Ecto neural progenitor cell (in vitro differentiated cells): Measurements from ENCODE around the gene PLXNA3.

ENCODE experiments used
- DNase-seq: peaks from one replicate; pipeline ENCODE4 v3.0.0-alpha.2; 2018; ENCODE audit warnings: low spot score

Gene PLXNA3

GRCh38 chrX:154458116-154458953 lies at the start of gene PLXNA3:
Gene PLXNA3 (plus strand): TSS chrX:154458281. CDS start chrX:154460184, 1,903 bp downstream.
- peak; percentile 70 for DNase-seq

GRCh38 chrX:154408659-154409221 lies 49.3 kb upstream of the PLXNA3 start:
- no peak for DNase-seq

- peak; percentile 86 for DNase-seq
Measured at GRCh38 chrX:154409222-154409871, 48.7 kb upstream of the PLXNA3 start, which contains the start of gene DNASE1L1. Gene DNASE1L1 (minus strand): TSS chrX:154409254. CDS start chrX:154405568, 3,686 bp downstream.

DNA sequence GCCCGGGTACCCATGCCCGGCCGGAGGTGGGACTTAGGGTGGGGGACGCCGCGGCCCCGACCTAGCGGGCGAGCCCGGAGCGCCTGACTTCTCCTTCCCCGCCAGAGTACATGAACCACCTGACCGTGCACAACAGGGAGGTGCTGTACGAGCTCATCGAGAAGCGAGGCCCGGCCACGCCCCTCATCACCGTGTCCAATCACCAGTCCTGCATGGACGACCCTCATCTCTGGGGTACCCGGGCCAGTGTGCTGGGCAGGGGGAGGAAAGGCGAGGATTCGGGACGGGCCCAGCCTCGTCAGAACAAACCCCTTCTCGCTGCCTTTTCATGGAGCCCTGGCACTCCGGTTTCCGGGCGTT lies 46.1 kb upstream of the PLXNA3 start:
- peak; percentile 68 for DNase-seq

DNA sequence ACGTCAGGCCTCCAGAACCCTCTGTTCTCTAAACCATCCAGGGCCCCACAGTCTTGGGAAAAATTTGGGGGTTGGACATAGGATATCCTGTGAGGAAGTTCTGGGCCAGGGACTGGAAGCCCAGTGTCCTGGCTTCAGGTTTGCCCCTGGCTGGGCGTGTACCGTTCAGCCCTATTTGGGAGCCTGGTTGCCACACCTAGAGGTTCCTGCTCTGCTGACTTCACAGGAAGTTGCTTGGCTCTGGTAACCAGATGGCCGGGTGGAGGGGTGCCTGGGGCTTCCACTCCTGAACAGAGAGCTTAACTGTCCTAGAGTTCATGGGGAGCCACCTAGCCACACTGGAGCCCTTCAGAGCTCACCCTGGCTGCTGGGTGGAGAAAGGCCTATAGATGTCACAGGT lies 45.6 kb upstream of the PLXNA3 start:
- no peak for DNase-seq

GRCh38 chrX:154413142-154413541 lies 44.9 kb upstream of the PLXNA3 start:
- no peak for DNase-seq

DNA sequence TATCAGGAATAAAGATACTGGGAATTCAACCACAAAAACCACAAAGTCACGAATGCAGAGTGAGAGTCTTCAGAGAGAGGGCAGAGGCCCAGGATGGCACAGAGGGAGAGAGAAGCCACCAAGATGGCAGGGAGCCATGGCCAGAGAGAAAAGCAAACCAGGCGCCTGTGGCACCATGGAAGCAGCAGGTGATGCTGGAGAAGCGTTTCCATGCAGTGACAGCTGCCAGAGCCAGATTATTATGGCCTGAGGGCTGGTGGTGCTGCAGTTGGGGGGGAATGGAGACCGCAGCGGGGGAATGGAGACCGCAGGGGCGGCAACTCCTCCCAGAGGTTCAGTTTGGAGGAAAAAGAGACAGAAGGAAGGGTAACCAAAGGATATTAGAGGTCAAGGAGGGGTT lies 40.9 kb upstream of the PLXNA3 start:
- no peak for DNase-seq

DNA sequence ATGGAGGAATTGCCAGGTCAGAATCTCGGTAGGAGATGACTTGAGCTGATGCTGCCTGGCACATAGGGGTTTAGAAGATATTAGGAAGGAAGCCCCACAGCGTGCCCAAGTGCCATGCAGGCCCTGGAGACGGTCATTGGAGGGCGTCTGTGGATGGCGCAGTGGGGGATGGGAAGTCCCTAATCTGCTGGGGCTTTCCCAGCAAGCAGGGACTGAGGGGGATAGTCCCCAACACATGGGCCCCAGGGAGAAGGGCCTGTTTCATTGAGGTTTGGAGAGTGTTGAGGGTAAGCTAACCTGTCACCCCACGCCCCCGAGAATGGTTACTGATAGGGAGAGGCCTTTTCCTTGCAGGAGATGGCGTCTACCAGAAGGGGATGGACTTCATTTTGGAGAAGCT lies 38.9 kb upstream of the PLXNA3 start:
- no peak for DNase-seq

DNA sequence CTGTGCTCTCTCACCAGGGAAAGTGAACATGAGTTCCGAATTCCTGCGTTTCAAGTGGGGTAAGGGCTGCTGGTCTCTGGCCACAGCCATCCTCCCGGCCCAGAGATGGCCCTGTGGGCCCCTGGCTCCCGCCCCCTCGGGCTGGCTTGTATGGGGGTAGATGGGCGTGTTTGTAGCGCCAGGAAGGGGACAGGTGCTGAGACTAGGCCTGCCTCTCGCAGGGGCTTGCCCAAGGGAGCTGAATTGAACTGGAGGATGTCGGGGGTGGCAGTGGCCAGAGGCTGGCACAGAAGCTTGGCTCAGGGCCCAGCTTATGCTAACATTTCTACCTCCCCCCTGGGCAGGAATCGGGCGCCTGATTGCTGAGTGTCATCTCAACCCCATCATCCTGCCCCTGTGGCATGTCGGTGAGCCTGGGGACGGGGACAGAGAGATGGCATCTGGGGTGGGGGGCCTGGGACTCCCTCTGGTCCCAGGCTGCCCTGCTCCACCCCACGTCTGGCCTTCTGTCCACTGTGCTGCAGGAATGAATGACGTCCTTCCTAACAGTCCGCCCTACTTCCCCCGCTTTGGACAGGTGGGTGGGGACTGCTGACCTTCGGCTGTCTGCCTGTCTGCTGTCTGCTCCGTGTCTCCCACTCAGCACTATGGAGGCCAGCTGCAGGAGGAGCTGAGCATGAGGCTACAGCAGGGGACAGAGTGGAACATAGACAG lies 38.2 kb upstream of the PLXNA3 start:
- no peak for DNase-seq

GRCh38 chrX:154420402-154420756 lies 37.7 kb upstream of the PLXNA3 start:
- DNase-seq: no peak

- DNase-seq: no peak
Measured at GRCh38 chrX:154426916-154427770, 30.9 kb upstream of the PLXNA3 start.

- DNase-seq: peak; percentile 91
Measured at GRCh38 chrX:154428176-154429171, 29.6 kb upstream of the PLXNA3 start, which contains the start of gene ATP6AP1. Gene ATP6AP1 (plus strand): TSS chrX:154428677. CDS start chrX:154428693, 16 bp downstream.

GRCh38 chrX:154429711-154430110 lies 28.4 kb upstream of the PLXNA3 start:
- DNase-seq: no peak

DNA sequence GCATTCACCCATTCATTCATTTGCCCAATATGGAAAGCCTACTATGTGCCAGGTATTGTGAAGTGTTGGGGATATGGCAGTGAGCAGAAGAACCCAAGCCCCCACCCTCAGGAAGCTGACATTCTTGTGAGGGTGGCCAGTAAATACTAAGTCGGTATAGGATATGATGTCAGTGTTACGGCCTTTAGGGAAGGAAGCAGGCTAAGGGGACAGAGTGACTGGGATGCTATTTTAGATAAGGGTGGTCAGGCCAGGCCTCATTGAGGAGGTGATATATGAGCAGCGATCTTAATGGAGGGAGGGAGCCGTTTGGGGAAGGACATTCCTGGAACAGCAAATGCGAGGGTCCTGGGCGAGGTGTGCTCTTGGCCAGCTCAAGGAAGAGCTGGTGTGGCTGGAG lies 27.6 kb upstream of the PLXNA3 start:
- no peak for DNase-seq

DNA sequence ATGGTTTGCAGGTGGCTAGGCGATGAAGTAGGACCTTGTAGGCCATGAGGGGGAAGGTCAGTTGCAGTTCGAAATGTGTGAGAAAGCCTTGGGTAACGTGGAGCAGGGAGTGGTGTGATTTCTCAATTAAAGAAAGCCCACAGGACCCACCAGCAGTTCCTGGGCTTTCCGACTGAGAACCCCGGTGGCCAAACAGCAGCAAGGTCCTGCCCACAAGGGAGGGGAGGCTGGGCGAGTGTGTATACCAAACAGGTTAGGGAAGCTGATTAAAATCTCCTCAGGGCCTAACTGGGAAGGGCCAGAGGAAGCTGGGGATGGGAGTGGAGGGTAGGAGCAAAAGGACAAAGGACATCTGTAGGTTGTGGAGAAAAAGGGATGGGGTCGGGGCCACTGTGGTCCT lies 27.2 kb upstream of the PLXNA3 start:
- no peak for DNase-seq

GRCh38 chrX:154431341-154431740 lies 26.7 kb upstream of the PLXNA3 start:
- no peak for DNase-seq

GRCh38 chrX:154432210-154432609 lies 25.9 kb upstream of the PLXNA3 start:
- DNase-seq: no peak

GRCh38 chrX:154433605-154434004 lies 24.5 kb upstream of the PLXNA3 start:
- no peak for DNase-seq

GRCh38 chrX:154434394-154435168 lies 23.5 kb upstream of the PLXNA3 start:
- no peak for DNase-seq
